GM21367 (cell line): ENCODE measurements around the gene CTNNA3.
"Not testable (repeated sequence)": the region's sequence is repeated elsewhere in the genome, so short reads cannot be mapped to it uniquely, and the experiment has no call there.

Experiments
- ATAC-seq: cut with Tn5 transposase; IDR thresholded peaks from one replicate; pipeline ENCODE4 v1.9.1; 2021; ENCODE audit not compliant: unreplicated experiment

Gene CTNNA3

DNA sequence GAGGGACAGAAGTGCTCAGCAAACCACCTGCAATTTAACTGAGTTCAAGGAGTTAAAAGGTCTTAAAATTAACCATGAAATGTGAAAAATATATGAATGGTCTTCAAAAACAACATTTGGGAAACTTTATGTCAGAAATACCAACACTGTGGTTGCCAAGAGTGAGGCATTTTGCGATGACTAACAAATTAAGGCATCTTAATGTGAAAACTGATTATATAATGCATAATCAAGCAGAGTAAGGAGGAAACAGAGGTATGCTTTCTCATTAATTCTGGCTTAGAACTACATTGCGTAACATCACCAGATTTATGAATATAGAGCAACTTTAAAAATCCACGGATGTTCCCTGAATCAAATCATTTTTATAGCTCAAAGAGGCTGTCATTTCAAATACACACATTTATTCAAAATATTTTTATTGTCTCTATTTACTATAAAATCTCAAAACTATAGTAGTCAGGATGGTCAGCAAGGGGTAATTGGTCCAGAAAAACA is 434.6 kb downstream of the CTNNA3 start:
- no peak for ATAC-seq

DNA sequence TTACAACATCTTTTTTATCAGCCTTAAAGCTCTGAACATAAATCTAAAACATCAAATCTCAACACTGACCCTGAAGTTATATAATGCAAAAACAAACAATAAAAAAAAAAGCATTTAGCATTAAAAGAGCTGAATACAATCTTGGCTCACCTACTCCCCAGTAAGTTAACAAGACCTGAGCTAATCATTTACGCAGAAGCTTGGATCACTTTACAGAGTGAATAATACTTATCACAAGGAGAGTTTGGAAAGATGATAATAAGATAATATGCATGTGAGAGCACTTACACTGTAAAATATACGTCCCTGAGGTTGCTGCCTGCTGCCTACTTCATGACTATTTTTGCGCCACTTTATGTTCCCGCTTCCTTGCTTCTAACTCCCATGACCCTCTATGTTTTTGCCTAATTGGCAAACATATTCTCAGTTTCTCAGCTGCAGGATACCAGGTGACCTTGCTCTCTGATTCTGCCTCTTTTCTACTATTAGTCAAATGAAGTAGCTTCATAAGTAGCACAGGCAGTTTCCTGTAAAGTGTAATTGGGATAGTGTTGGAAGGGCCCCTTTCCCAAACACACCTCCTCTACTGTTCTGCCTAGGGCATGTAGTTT is 436.6 kb downstream of the CTNNA3 start:
- ATAC-seq, result no peak

DNA sequence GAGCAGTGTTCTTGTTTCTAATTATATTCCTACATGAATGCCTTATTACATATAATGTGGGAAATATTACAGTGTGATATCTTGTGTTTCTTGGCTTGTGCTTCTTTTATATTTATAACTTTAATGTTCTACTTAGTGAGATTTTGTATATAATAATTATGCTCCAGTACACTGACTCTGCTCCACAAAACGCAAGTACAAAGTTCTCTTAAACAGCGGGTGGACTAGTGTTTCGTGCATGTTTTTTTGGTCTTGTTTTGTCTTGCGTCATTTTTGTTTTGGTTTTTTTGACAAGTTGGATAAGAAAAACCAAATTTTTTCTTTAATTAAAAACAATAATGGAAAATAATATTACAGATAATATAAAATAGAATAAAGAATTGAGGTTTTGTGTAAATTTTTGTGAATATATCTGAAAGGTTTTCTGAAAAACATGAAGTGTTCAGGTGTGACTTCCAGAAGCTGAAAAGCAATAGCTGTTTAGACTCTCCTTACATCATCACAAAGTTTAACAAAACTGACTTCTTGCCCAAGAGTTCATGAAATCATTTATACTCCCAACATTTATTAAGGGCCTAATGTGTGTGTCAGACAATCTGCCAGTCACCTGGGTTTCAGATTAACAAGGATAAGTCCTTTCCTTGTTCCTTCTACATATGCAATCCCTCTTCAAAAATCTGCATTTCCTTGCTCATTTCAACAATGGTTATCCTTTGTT is 438.4 kb downstream of the CTNNA3 start:
- no peak for ATAC-seq

- ATAC-seq, result no peak
Observed at GRCh38 chr10:67257018-67257417, 439.0 kb downstream of the CTNNA3 start.

- ATAC-seq, result no peak
Observed at GRCh38 chr10:67250686-67251085, 445.3 kb downstream of the CTNNA3 start.

DNA sequence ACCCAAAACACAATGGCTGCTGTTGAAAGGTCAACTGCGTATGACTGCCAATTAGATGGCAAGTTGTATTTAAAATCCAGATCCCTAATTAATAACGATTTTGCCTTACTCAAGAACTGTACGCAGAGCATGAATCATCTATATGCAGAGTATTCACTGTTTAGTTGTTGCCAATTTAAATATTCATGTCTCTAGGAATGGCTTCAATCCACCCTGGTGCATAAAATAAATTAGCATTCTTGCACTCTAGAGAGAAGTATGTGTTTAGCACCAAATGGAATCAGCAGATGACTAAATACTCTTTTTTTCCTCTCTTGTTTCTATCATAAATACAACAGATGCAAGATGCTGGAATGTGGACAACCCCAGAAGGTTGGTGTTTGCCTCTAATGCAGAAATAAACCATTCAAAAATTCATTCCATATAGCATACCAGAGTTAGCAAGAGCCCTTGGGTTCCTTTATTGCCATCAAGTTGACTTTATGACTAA is 449.9 kb downstream of the CTNNA3 start:
- ATAC-seq, result no peak

DNA sequence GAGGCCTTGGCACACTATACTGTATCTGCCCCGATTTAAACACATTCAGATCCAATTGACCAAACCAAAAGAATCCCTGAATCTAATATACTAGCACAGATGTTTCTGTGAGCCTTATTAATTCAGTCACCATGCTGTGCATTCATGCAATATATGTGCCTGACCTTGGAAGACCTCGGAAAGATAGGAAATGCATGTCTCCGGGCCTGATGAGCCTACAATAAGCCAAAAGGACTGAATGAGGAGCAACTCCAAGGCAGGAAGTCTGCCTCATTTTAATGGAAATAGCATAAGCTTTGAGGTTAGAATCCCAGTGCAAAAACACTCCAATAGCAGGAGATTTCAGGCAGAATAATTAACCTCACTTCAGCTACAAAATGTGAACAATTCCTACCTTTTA is 453.5 kb downstream of the CTNNA3 start:
- ATAC-seq, result no peak

- ATAC-seq, result no peak
Observed at GRCh38 chr10:67241451-67241850, 454.5 kb downstream of the CTNNA3 start.

DNA sequence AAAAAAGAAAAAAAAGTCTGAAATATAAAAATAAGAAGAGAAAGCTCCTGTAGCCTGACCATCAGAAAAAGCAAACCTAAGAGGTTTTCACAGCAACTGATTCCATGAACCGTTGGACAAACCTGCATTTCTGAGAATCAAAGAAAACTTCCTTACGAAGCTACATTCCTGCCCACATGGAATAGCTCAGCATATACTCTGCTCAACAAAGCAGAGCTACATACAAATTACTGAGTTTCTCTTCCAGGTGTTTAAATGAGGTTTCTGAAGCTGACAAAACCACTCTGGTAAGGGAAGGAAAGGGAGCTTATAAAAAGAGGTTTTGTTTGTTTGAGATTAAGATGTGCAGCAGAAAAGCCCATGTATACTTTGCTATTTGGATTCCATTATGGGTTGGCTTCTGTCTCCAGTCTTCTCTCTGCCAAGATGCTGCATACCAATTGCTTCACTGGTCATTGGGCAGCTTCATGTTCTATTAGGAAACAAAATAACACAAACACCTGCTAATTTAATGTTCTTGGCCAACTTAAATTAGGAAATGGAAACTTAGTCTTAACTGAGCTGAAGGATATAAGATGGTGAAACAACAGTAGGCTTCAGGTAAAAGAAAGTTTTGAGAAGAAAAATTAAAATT is 456.0 kb downstream of the CTNNA3 start:
- ATAC-seq, result no peak

GRCh38 chr10:67230680-67231500 is 465.1 kb downstream of the CTNNA3 start:
- not testable (repeated sequence) for ATAC-seq

DNA sequence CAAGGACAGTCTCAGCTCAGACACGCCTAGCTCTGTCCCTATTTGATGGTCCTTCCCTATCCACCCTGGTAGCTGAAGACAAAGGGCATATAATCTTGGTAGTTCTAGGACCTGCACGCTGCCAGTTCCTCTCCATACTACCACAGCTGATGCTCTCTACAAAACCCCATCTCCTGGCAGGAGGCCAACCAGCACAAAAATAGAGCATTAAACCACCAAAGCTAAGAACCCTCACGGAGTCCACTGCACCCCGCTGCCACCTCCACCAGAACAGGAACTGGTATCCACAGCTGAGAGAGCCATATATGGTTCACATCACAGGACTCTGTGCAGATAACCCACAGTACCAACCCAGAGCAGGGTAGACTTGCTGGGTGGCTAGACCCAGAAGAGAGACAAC is 470.8 kb downstream of the CTNNA3 start:
- no peak for ATAC-seq

DNA sequence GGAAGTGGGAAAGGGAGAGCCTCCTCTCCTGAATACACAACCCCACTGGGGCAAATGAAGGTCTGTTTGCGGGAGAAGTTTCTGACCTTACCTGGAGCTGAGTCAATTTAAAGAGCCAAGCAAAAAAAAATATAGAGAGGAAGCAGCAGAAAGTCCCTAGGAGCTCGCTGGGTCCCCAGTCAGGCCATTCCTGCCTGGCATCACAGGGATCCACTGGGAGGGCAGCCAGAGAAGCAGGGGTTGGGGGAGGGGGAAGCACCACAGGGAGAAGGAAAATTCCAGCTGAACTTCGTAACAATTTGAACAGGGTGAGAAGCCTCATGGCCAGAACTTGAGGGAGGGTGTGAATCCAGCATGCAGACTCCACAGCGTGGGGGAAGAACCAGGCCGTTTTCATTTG is 471.4 kb downstream of the CTNNA3 start:
- no peak for ATAC-seq

DNA sequence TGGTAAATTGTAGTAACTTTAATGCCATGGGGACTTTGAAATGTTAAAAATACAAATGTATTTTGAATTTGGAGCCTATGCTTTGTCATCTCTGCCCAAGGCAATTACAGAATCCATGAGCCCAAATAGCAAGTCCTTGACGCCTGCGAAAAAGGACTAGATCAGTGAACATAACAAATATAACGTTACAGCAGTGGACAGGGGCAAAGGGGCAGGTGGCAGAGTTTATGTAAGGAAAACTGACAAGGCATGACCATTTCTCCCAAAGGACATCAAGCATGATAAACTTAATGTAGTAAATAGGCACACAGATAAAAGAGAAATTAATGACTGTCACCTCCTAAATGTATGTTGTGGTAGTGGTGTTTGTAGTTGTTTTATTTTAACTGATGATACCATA is 473.1 kb downstream of the CTNNA3 start:
- ATAC-seq, result no peak

- ATAC-seq, result no peak
Observed at GRCh38 chr10:67221939-67222494, 474.0 kb downstream of the CTNNA3 start.

GRCh38 chr10:67211680-67212079 is 484.3 kb downstream of the CTNNA3 start:
- no peak for ATAC-seq

DNA sequence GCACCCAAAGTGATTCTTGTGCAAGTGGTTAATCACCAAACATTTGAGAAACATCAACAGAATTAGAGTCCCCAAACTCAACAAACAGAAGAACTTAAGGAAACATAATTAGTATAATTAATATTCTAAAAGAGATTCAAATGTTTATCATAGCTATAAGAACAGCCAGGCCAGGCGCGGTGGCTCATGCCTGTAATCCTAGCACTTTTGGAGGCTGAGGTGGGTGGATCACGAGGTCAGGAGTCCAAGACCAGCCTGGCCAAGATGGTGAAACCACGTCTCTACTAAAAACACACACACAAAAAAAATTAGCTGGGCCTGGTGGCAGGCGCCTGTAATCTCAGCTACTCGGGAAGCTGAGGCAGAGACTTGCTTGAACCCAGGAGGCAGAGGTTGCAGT is 488.1 kb downstream of the CTNNA3 start:
- not testable (repeated sequence) for ATAC-seq

- no peak for ATAC-seq
Observed at GRCh38 chr10:67200913-67201564, 495.0 kb downstream of the CTNNA3 start.

DNA sequence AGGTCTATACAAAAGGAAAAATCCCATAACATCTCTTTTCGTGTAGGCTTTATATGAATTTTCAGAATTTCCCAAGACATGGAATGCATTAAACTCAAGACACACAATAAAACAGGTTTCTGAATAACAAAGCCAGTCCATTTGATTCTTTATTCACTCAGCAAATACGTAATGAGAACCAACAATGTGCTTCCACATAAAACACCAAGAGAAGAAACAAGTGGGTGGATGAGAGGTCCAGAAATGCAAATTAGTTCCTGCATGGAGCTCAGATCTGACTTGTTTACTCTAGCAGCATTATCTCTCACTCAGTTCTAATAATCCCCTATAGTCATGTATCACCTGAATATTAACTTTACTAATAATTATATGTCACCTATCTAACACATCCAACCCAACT is 520.6 kb downstream of the CTNNA3 start:
- ATAC-seq, result no peak

- no peak for ATAC-seq
Observed at GRCh38 chr10:67173787-67174186, 522.2 kb downstream of the CTNNA3 start.

GRCh38 chr10:67171970-67172369 is 524.0 kb downstream of the CTNNA3 start:
- ATAC-seq, result no peak
